ENCODE measurements around the gene RMND5A. TPM values are rescaled to one million over a fixed set of nuclear protein-coding genes. Genes with fewer than 3 reads are reported as not detected.

Gene RMND5A
- total RNA-seq, 6 experiments from 2014 or later, result 22.2 to 45.6 (median 33.8) TPM

- intact Hi-C loops (cut with DNase I), result no loop called here
- no peaks in the 10 kb centered on the region for H3K36me3 ChIP-seq
- TF ChIP-seq POLR2A (IDR thresholded peaks at IDR 0.05), result no peak
- no peak for TF ChIP-seq CTCF (IDR thresholded peaks at IDR 0.05)
- no peak overlapping the region for H3K4me3 ChIP-seq
- no peak overlapping the region for H3K27ac ChIP-seq
- H3K4me1 ChIP-seq, result no peaks in the 10 kb centered on the region
- DNase-seq, result no peak
- no peaks in the 10 kb centered on the region for H3K9me3 ChIP-seq
- H3K27me3 ChIP-seq, result no peaks in the 10 kb centered on the region
- no peak for ATAC-seq
Measured at GRCh38 chr2:86697551-86698104, 22.5 kb upstream of the RMND5A start.

- no peak overlapping the region for H3K4me3 ChIP-seq
- no peaks in the 10 kb centered on the region for H3K27me3 ChIP-seq
- no peak overlapping the region for H3K27ac ChIP-seq
- H3K9me3 ChIP-seq, result no peaks in the 10 kb centered on the region
- no peak for TF ChIP-seq CTCF (IDR thresholded peaks at IDR 0.05)
- no peak for TF ChIP-seq POLR2A (IDR thresholded peaks at IDR 0.05)
- H3K36me3 ChIP-seq, result no peaks in the 10 kb centered on the region
- DNase-seq (no peak), ATAC-seq (no peak)
- intact Hi-C loops (cut with DNase I), result no loop called here
- WGBS (ENCODE audit: insufficient coverage, low coverage, low lambda C conversion rate, missing lambda C conversion rate), result 86% methylated on average over 1 of the region's 1 CpG
- H3K4me1 ChIP-seq, result no peaks in the 10 kb centered on the region
Measured at GRCh38 chr2:86700690-86701089, 19.4 kb upstream of the RMND5A start.

DNA sequence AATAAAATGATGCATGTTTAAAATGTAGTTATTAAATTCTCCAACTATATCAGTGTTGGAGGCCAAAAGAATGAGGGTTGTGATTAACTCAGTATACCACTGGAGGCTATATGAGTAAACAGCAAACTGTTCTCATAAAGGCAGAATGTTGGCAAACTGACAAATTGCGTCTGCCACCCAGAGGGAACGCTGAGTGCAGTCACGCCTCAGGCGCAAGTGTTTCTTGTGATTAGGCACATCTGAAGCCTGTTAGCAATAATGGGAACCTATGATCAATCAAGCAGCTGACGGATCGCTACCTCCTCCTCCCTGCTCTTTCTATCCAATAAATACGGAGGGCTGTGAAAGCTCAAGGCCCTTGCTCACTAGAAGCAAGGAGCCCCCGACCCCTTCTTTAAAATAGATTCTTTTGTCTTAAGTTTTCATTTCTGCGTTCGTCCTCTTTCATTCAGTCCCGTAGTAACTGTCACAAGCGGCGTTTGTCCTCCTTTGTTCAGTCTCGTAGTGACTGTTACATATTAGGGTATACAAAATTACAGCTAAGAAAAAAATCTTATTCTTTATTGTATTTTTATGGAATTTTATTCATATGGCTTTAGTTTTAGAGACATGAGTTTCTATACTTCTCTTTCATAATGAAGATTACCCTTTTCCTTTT, 16.3 kb upstream of the RMND5A start:
- 72% methylated on average over 14 of the region's 14 CpGs for WGBS (ENCODE audit: insufficient coverage, low coverage, low lambda C conversion rate, missing lambda C conversion rate)
- intact Hi-C loops (cut with DNase I), result no loop called here

DNA sequence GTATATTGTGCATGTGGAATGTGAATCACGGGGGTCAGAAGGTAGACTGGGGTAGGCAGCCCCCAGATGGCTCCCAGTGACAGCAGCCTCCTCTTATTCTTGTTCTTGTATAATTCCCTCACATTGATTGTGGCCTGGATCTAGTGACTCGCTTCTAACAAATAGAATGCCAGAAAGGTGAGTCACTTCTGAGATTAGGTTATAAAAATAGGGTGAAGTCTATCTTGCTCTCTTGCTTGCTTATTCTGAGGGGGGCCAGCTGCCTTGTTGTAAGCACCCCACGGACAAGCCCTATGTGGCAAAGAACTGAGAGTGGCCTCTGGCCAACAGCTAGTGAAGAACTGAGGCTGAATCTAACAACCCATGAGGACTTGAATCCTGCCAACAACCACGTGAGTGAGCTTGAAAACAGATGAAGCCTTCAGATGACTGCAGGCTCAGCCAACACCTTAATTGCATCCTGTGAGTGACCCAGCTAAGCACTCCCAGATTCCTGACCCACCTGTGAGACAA, 15.6 kb upstream of the RMND5A start:
- Histone ChIP-seq H3K9me3 (no peaks in the 10 kb centered on the region), H3K27ac (no peak overlapping the region), H3K4me1 (no peaks in the 10 kb centered on the region), H3K4me3 (no peak overlapping the region), H3K27me3 (no peaks in the 10 kb centered on the region), H3K36me3 (no peaks in the 10 kb centered on the region)
- DNase-seq, result no peak
- WGBS (ENCODE audit: insufficient coverage, low coverage, low lambda C conversion rate, missing lambda C conversion rate), result 43% methylated on average over 4 of the region's 4 CpGs
- intact Hi-C loops (cut with DNase I), result no loop called here
- ATAC-seq, result peak in 2 of 4 donors; percentile 16 to 88
- TF ChIP-seq POLR2A (IDR thresholded peaks at IDR 0.05), result no peak
- TF ChIP-seq CTCF (IDR thresholded peaks at IDR 0.05), result no peak

More for the DNA sequence above, 16.3 kb upstream of the RMND5A start:
- no peak overlapping the region for H3K27ac ChIP-seq
- H3K9me3 ChIP-seq, result no peaks in the 10 kb centered on the region
- no peaks in the 10 kb centered on the region for H3K36me3 ChIP-seq
- TF ChIP-seq CTCF (IDR thresholded peaks at IDR 0.05) (no peak), POLR2A (IDR thresholded peaks at IDR 0.05) (no peak)
- no peaks in the 10 kb centered on the region for H3K4me1 ChIP-seq
- DNase-seq (no peak), ATAC-seq (no peak)
- no peak overlapping the region for H3K4me3 ChIP-seq
- no peaks in the 10 kb centered on the region for H3K27me3 ChIP-seq
